ENCODE data around the gene GAA.

GAA gene

GRCh38 chr17:80109066-80109660, 7.8 kb downstream of the GAA start:
- no peak for TF ChIP-seq SIN3A (IDR thresholded peaks at IDR 0.05; ENCODE audit: borderline replicate concordance, insufficient read depth, low read length)
- TF ChIP-seq REST (IDR thresholded peaks at IDR 0.05; ENCODE audit: insufficient read depth in 1 of 2, low read depth in 2 of 2, low read length in 2 of 2): no peak
- TF ChIP-seq TAF1 (IDR thresholded peaks at IDR 0.05; ENCODE audit: borderline replicate concordance, insufficient read depth, low read length): no peak
- no peak for TF ChIP-seq FOXP2 (optimal IDR thresholded peaks at IDR 0.05; ENCODE audit: borderline replicate concordance, extremely low read depth, extremely low read length, insufficient read depth)
- TF ChIP-seq POLR2AphosphoS5 (IDR thresholded peaks at IDR 0.05; ENCODE audit: low read depth, low read length): no peak

- TF ChIP-seq REST (IDR thresholded peaks at IDR 0.05; ENCODE audit: insufficient read depth in 1 of 2, low read depth in 2 of 2, low read length in 2 of 2): no peak
- no peak for TF ChIP-seq POLR2AphosphoS5 (IDR thresholded peaks at IDR 0.05; ENCODE audit: low read depth, low read length)
- no peak for TF ChIP-seq TAF1 (IDR thresholded peaks at IDR 0.05; ENCODE audit: borderline replicate concordance, insufficient read depth, low read length)
- no peak for TF ChIP-seq FOXP2 (optimal IDR thresholded peaks at IDR 0.05; ENCODE audit: borderline replicate concordance, extremely low read depth, extremely low read length, insufficient read depth)
- TF ChIP-seq SIN3A (IDR thresholded peaks at IDR 0.05; ENCODE audit: borderline replicate concordance, insufficient read depth, low read length): no peak
Measured at GRCh38 chr17:80109713-80110446, 8.5 kb downstream of the GAA start.

GRCh38 chr17:80110447-80110812, 9.0 kb downstream of the GAA start:
- TF ChIP-seq TAF1 (IDR thresholded peaks at IDR 0.05; ENCODE audit: borderline replicate concordance, insufficient read depth, low read length): no peak
- no peak for TF ChIP-seq FOXP2 (optimal IDR thresholded peaks at IDR 0.05; ENCODE audit: borderline replicate concordance, extremely low read depth, extremely low read length, insufficient read depth)
- TF ChIP-seq POLR2AphosphoS5 (IDR thresholded peaks at IDR 0.05; ENCODE audit: low read depth, low read length): no peak
- no peak for TF ChIP-seq SIN3A (IDR thresholded peaks at IDR 0.05; ENCODE audit: borderline replicate concordance, insufficient read depth, low read length)
- TF ChIP-seq REST (IDR thresholded peaks at IDR 0.05; ENCODE audit: insufficient read depth in 1 of 2, low read depth in 2 of 2, low read length in 2 of 2): no peak

- TF ChIP-seq POLR2AphosphoS5 (IDR thresholded peaks at IDR 0.05; ENCODE audit: low read depth, low read length): no peak
Measured at GRCh38 chr17:80110927-80111701, 9.7 kb downstream of the GAA start.

GRCh38 chr17:80111702-80112470, 10.5 kb downstream of the GAA start:
- no peak for TF ChIP-seq SIN3A (IDR thresholded peaks at IDR 0.05; ENCODE audit: borderline replicate concordance, insufficient read depth, low read length)
- TF ChIP-seq FOXP2 (optimal IDR thresholded peaks at IDR 0.05; ENCODE audit: borderline replicate concordance, extremely low read depth, extremely low read length, insufficient read depth): no peak
- no peak for TF ChIP-seq TAF1 (IDR thresholded peaks at IDR 0.05; ENCODE audit: borderline replicate concordance, insufficient read depth, low read length)
- TF ChIP-seq REST (IDR thresholded peaks at IDR 0.05; ENCODE audit: insufficient read depth in 1 of 2, low read depth in 2 of 2, low read length in 2 of 2): no peak
- TF ChIP-seq POLR2AphosphoS5 (IDR thresholded peaks at IDR 0.05; ENCODE audit: low read depth, low read length): no peak
